Measurements from ENCODE around the gene LRSAM1.

The LRSAM1 gene

GRCh38 chr9:127503947-127504886 is 52.9 kb downstream of the LRSAM1 start:
- H3K36me3 ChIP-seq (ENCODE audit: low read length) = no peaks in the 10 kb centered on the region
- H3F3A ChIP-seq (ENCODE audit: insufficient read depth) = no peaks in the 10 kb centered on the region
- H2AFZ ChIP-seq (ENCODE audit: low read depth, low read length, severe bottlenecking) = no peak overlapping the region
- H3K27ac ChIP-seq (ENCODE audit: low read depth, low read length) = no peak overlapping the region
- H3K27me3 ChIP-seq (ENCODE audit: low read length) = no peaks in the 10 kb centered on the region
- no peak overlapping the region for H3K4me2 ChIP-seq (ENCODE audit: low read depth, low read length, poor library complexity, severe bottlenecking)
- no peak for TF ChIP-seq EZH2phosphoT487 (conservative IDR thresholded peaks at IDR 0.05; ENCODE audit: low read length)
- TF ChIP-seq CTCF (IDR thresholded peaks at IDR 0.05; ENCODE audit: insufficient read depth, low read length, poor library complexity, severe bottlenecking) = peak; percentile 84
- H3K4me3 ChIP-seq (ENCODE audit: insufficient read depth, low read length, poor library complexity, severe bottlenecking) = no peak overlapping the region
- H4K20me1 ChIP-seq (ENCODE audit: low read depth, low read length) = no peaks in the 10 kb centered on the region
- H3K9me2 ChIP-seq (replicated peaks; ENCODE audit: insufficient read depth, low read length) = no peaks in the 10 kb centered on the region
- H3K79me2 ChIP-seq (ENCODE audit: insufficient read depth, low read length) = no peaks in the 10 kb centered on the region
- no peaks in the 10 kb centered on the region for H3K9me3 ChIP-seq (ENCODE audit: insufficient read depth, low read length)
- H3K9ac ChIP-seq (ENCODE audit: low read length) = no peak overlapping the region

DNA sequence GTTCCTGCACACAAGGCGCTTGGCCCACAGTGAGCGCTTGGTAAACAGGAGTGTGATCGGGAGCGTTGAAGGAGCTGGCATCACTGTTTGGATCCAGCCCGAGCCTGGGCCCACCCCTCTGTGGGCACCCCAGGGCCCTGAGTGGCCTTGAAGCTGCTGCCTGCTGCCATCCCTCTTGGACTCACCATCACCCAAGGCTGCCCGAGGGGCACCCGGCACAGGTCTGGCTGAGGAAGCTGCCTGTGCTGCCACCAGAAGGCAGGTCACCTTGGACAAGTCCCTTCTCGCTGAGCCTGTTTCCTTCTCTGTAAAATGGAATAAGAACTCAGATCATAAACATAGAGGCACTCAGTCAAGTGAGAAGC is 53.6 kb downstream of the LRSAM1 start:
- H3K9ac ChIP-seq (ENCODE audit: low read length) = no peak overlapping the region
- no peak overlapping the region for H2AFZ ChIP-seq (ENCODE audit: low read depth, low read length, severe bottlenecking)
- H3F3A ChIP-seq (ENCODE audit: insufficient read depth) = no peaks in the 10 kb centered on the region
- no peaks in the 10 kb centered on the region for H3K79me2 ChIP-seq (ENCODE audit: insufficient read depth, low read length)
- no peak overlapping the region for H3K27ac ChIP-seq (ENCODE audit: low read depth, low read length)
- no peak overlapping the region for H3K4me2 ChIP-seq (ENCODE audit: low read depth, low read length, poor library complexity, severe bottlenecking)
- H3K9me2 ChIP-seq (replicated peaks; ENCODE audit: insufficient read depth, low read length) = no peaks in the 10 kb centered on the region
- no peak overlapping the region for H3K4me3 ChIP-seq (ENCODE audit: insufficient read depth, low read length, poor library complexity, severe bottlenecking)
- H3K9me3 ChIP-seq (ENCODE audit: insufficient read depth, low read length) = no peaks in the 10 kb centered on the region
- H3K36me3 ChIP-seq (ENCODE audit: low read length) = no peaks in the 10 kb centered on the region
- no peaks in the 10 kb centered on the region for H4K20me1 ChIP-seq (ENCODE audit: low read depth, low read length)
- no peak for TF ChIP-seq CTCF (IDR thresholded peaks at IDR 0.05; ENCODE audit: insufficient read depth, low read length, poor library complexity, severe bottlenecking)
- TF ChIP-seq EZH2phosphoT487 (conservative IDR thresholded peaks at IDR 0.05; ENCODE audit: low read length) = no peak
- H3K27me3 ChIP-seq (ENCODE audit: low read length) = no peaks in the 10 kb centered on the region

DNA sequence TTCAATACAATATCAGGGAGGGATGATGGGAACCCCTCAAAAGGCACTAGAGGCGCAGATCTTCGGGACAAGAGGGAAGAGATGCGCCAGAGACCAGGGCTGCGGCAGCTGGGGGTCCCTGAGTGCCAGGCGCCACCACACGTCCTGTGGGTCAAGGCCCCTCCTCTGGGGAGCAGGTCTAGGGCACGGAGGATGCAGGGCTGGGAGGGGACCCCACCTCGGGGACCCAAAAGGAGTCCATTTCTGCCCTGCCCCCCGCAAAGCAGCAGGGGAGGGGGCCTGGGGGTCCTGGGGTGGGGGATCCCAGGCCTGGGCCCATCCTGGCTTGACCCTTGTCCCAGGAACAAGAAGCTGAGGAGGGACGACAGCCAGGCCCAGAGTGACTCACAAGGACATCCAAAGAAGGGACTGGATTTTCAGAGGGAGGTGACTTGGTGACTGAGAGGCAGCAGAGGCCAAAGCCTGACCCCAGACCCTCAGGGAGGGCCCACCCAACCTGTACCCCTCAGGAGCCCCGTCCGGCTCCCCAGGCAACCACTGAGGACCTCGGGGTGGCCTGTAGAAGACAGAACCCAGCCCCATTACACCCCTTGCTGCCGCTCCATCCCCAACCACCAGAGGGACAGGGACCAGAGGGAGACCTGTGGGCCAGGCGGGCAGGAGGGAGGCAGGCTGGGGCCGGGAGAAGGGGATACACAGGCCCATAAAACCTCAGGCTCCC is 54.2 kb downstream of the LRSAM1 start:
- no peaks in the 10 kb centered on the region for H3K36me3 ChIP-seq (ENCODE audit: low read length)
- H3K4me2 ChIP-seq (ENCODE audit: low read depth, low read length, poor library complexity, severe bottlenecking) = no peak overlapping the region
- no peaks in the 10 kb centered on the region for H3K9me2 ChIP-seq (replicated peaks; ENCODE audit: insufficient read depth, low read length)
- TF ChIP-seq CTCF (IDR thresholded peaks at IDR 0.05; ENCODE audit: insufficient read depth, low read length, poor library complexity, severe bottlenecking) = peak; percentile 25
- TF ChIP-seq EZH2phosphoT487 (conservative IDR thresholded peaks at IDR 0.05; ENCODE audit: low read length) = no peak
- H3K9me3 ChIP-seq (ENCODE audit: insufficient read depth, low read length) = no peaks in the 10 kb centered on the region
- H3F3A ChIP-seq (ENCODE audit: insufficient read depth) = no peaks in the 10 kb centered on the region
- H3K27ac ChIP-seq (ENCODE audit: low read depth, low read length) = no peak overlapping the region
- H2AFZ ChIP-seq (ENCODE audit: low read depth, low read length, severe bottlenecking) = no peak overlapping the region
- no peaks in the 10 kb centered on the region for H3K27me3 ChIP-seq (ENCODE audit: low read length)
- H3K9ac ChIP-seq (ENCODE audit: low read length) = no peak overlapping the region
- H3K4me3 ChIP-seq (ENCODE audit: insufficient read depth, low read length, poor library complexity, severe bottlenecking) = no peak overlapping the region
- no peaks in the 10 kb centered on the region for H4K20me1 ChIP-seq (ENCODE audit: low read depth, low read length)
- no peaks in the 10 kb centered on the region for H3K79me2 ChIP-seq (ENCODE audit: insufficient read depth, low read length)

Data from SU-DHL-6 (cell line).